Fibroblast of lung (primary cell): ENCODE data around the gene ZNF584.

Experiments used
- CTCF ChIP-seq, 2 donors: IDR thresholded peaks in 1 of 2; conservative IDR thresholded peaks in 1 of 2; 1 replicate in 1 of 2; 2 replicates in 1 of 2; pipeline ENCODE4 v1.5.1; 2011 to 2012; ENCODE audit warnings: low read length in 2 of 2, control low read depth in 1 of 2, inconsistent platforms in 1 of 2, low read depth in 1 of 2, mild to moderate bottlenecking in 1 of 2
- EZH2 ChIP-seq: IDR thresholded peaks from 2 replicates; pipeline ENCODE4 v1.5.1; 2012; ENCODE audit warnings: low read length, control low read depth, mild to moderate bottlenecking; ENCODE audit errors: missing control alignments

- TF ChIP-seq EZH2 (no peak), CTCF (conservative IDR thresholded peaks at IDR 0.05 in 1 of 2, IDR thresholded peaks at IDR 0.05 in 1 of 2; ENCODE audit: low read depth in 1 of 2, low read length in 2 of 2) (no peak)
These were observed 744 bp upstream of the ZNF584 start for GRCh38 chr19:58407658-58408151.
